Nephron progenitor cell (in vitro differentiated cells): Measurements from ENCODE around the gene MARCHF10.
A peak's percentile ranks its signal among the peaks of the same experiment; 100 is the strongest.

ENCODE experiments used
- DNase-seq: peaks from one replicate; pipeline ENCODE4 v3.0.0; 2021
- H3K27ac Mint-ChIP-seq: 2 replicates; pipeline ENCODE4 v1.8.0; 2021; ENCODE audit warnings: mild to moderate bottlenecking, moderate library complexity, mixed read lengths
- H3K27me3 Mint-ChIP-seq: 2 replicates; pipeline ENCODE4 v1.8.0; 2021; ENCODE audit warnings: mild to moderate bottlenecking, low read depth, mixed read lengths; ENCODE audit not compliant: poor library complexity
- H3K36me3 Mint-ChIP-seq: 2 replicates; pipeline ENCODE4 v1.8.0; 2021; ENCODE audit warnings: low read depth, mixed read lengths
- H3K4me1 Mint-ChIP-seq: 2 replicates; pipeline ENCODE4 v1.8.0; 2021; ENCODE audit warnings: mixed read lengths
- H3K4me3 Mint-ChIP-seq: 2 replicates; pipeline ENCODE4 v1.8.0; 2021; ENCODE audit warnings: mild to moderate bottlenecking, moderate library complexity, mixed read lengths
- H3K9me3 Mint-ChIP-seq: 2 replicates; pipeline ENCODE4 v1.8.0; 2021; ENCODE audit warnings: mild to moderate bottlenecking, moderate library complexity, mixed read lengths
- TF ChIP-seq, protein P1 (sequence below): fragments of 200-600 bp; sonication (generic); IDR thresholded peaks from 2 replicates; pipeline ENCODE4 v1.5.0; 2021; ENCODE audit warnings: antibody characterized with exemption

Gene MARCHF10

DNA sequence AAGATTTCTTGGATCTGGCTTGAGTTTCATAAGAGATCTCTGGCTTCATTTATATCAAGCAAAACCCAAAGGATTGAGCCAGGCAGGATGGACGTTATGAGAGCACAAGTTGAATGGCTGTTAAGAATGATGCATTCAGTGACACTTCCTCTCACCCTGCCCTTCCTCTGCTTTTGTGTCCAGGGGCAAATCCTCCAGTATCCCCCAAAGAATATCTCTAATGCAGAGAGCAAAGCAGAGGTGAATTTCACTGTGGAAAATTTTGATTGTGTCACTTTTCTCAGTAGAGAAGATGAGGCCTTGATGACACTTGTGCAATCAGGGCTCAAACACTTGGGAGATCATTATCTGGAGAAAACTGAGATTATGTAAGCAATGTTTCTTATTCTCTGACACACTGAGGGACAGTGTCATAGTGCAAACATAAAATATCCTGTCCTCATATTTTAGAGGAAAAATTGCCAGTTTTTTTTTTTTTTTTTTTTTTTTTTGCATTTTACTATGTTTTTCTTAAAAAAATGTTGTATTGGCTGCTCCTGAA lies 25.3 kb downstream of the MARCHF10 start:
- no peak overlapping the region for H3K4me3 Mint-ChIP-seq
- H3K27ac Mint-ChIP-seq = no peak overlapping the region
- H3K36me3 Mint-ChIP-seq = peaks cover 10% of the 10 kb centered on the region
- no peak for DNase-seq
- H3K9me3 Mint-ChIP-seq = peaks cover 32% of the 10 kb centered on the region
- peaks cover 26% of the 10 kb centered on the region for H3K4me1 Mint-ChIP-seq
- peaks cover 5% of the 10 kb centered on the region for H3K27me3 Mint-ChIP-seq
- TF ChIP-seq, protein P1, sequence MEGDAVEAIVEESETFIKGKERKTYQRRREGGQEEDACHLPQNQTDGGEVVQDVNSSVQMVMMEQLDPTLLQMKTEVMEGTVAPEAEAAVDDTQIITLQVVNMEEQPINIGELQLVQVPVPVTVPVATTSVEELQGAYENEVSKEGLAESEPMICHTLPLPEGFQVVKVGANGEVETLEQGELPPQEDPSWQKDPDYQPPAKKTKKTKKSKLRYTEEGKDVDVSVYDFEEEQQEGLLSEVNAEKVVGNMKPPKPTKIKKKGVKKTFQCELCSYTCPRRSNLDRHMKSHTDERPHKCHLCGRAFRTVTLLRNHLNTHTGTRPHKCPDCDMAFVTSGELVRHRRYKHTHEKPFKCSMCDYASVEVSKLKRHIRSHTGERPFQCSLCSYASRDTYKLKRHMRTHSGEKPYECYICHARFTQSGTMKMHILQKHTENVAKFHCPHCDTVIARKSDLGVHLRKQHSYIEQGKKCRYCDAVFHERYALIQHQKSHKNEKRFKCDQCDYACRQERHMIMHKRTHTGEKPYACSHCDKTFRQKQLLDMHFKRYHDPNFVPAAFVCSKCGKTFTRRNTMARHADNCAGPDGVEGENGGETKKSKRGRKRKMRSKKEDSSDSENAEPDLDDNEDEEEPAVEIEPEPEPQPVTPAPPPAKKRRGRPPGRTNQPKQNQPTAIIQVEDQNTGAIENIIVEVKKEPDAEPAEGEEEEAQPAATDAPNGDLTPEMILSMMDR = no peak

DNA sequence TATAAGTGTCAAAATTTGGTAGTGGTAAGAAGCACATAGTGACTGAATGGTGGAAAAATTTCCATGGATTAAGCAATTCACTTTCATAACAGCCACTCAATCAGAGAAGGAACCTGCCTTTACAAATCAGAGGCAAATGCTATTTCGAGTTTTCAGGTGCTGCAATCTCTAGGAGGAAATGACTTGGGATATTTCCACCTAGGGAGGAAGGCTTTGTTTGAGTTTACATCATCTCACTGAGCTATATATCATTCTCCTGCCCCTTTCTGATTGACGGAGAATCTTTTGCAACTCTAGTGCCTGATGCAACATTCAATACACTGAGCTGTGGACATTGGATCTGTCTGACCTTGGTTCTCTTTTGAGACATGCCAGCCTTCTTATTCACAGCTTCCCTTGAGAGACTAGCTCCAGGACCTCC lies 26.3 kb downstream of the MARCHF10 start:
- Mint-ChIP-seq H3K4me1 (peaks cover 27% of the 10 kb centered on the region), H3K36me3 (peaks cover 10% of the 10 kb centered on the region)
- TF ChIP-seq, protein P1 = no peak

DNA sequence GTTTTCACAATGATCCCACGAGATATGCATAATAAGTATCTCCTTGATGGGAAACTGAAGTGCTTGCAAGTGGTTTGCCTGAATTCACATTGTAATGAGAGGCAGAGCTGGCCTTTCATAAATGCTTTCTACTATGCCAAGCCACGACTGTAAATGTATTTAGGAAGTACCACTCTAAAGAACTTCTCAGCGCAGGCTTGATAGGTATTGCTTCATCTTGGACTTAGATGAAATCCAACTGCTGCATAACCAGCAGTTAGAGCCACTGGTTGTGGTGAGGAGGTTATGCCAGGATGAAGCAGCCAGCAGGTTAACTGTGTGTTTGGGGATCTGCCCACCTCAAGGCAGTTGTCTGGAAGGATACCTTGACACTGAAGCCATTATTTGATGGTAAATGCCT lies 26.8 kb downstream of the MARCHF10 start:
- TF ChIP-seq, protein P1 = no peak
- no peak overlapping the region for H3K4me3 Mint-ChIP-seq
- H3K27me3 Mint-ChIP-seq = peaks cover 5% of the 10 kb centered on the region
- H3K36me3 Mint-ChIP-seq = peaks cover 10% of the 10 kb centered on the region
- DNase-seq = no peak
- H3K4me1 Mint-ChIP-seq = peaks cover 27% of the 10 kb centered on the region
- no peak overlapping the region for H3K27ac Mint-ChIP-seq
- peaks cover 32% of the 10 kb centered on the region for H3K9me3 Mint-ChIP-seq

More for the DNA sequence above, 26.3 kb downstream of the MARCHF10 start:
- Mint-ChIP-seq H3K9me3 (peaks cover 32% of the 10 kb centered on the region), H3K27ac (no peak overlapping the region), H3K4me3 (no peak overlapping the region), H3K27me3 (peaks cover 5% of the 10 kb centered on the region)
- no peak for DNase-seq

DNA sequence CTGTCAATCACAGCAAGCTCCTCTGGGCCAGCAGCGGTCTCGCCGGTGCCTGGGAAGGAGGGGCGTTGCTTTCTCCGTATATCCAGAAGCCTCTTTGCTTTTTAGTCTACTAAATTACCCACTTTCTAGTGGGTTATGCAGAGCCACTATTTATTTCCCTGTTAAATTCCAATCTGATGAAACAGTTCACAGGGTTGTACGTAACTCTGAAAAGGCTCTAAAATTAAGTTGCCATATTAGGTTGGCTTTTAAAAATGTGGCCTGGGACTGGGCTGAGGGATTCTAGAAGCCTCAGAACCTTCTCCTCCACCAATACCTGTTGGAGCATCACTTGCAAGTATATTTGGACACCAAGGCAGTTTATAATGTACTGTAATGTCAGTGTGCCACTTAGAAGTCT lies 27.2 kb downstream of the MARCHF10 start:
- Mint-ChIP-seq H3K27me3 (peaks cover 5% of the 10 kb centered on the region), H3K4me3 (no peak overlapping the region), H3K4me1 (peaks cover 27% of the 10 kb centered on the region), H3K27ac (no peak overlapping the region), H3K9me3 (peaks cover 32% of the 10 kb centered on the region), H3K36me3 (peaks cover 10% of the 10 kb centered on the region)
- no peak for DNase-seq
- TF ChIP-seq, protein P1 = no peak

DNA sequence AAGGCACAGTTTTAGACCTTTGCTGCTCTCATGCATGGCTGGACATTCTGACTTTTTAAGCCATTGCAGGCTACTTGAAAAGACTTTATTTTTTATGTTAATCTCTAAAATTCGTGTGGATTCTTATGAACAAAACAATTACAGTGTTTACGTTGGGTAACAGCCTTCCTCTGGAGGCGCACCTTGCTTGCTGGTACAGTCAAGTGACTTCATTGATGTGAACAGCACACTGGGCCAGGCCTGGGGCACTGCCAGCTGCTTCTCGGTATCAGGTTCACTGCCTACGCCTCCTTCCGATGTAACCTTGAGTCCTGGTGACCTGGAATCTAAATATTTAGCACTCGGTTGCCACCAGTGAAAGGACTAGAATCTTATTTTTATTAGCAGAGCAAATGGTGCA lies 27.8 kb downstream of the MARCHF10 start:
- Mint-ChIP-seq H3K9me3 (peaks cover 27% of the 10 kb centered on the region), H3K4me1 (peaks cover 27% of the 10 kb centered on the region), H3K36me3 (peaks cover 10% of the 10 kb centered on the region), H3K27me3 (peaks cover 5% of the 10 kb centered on the region), H3K27ac (peak overlapping the region; percentile 37), H3K4me3 (no peak overlapping the region)
- DNase-seq = no peak
- TF ChIP-seq, protein P1 = no peak

DNA sequence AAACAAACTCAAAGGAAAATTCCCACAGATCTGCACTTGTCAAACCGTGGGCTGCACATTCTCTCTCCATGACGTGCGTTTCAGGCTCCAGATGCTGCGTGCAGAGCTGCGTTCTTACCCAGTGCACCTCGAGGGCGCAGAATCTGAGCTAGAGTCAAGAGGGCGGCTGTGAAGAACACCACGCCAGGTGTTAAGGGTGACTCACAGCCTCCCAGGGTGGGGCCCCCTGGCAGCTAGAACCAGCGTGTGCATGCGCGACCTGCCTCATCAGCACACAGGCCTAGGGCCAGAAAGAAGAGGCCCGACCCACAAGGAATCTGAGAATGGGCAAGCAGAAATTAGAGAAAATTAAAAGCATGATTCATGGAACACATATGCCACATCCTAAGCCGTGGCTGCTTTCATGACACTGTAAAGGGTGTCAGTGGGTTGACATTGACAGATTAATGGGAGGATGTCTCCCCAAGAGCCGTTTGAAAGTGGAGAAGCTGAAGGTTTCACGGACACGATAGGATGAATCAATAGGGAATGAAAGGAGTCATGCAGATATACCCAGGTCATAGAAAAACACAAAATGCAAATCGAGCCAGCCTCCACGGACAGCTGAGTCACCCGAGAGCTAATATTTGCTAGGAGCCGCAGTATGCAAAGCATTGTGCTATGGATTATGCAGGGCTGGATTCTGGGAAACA lies 29.0 kb downstream of the MARCHF10 start:
- H3K27ac Mint-ChIP-seq = peak overlapping the region; percentile 16

More for the DNA sequence above, 29.0 kb downstream of the MARCHF10 start:
- peaks cover 10% of the 10 kb centered on the region for H3K36me3 Mint-ChIP-seq
- TF ChIP-seq, protein P1 = no peak
- peaks cover 27% of the 10 kb centered on the region for H3K4me1 Mint-ChIP-seq
- no peak for DNase-seq
- H3K4me3 Mint-ChIP-seq = no peak overlapping the region
- peaks cover 11% of the 10 kb centered on the region for H3K27me3 Mint-ChIP-seq
- H3K9me3 Mint-ChIP-seq = peaks cover 16% of the 10 kb centered on the region
